Measurements from ENCODE around the gene DCHS2. TPM values are rescaled to one million over a fixed set of nuclear protein-coding genes. Genes with fewer than 3 reads are reported as not detected.

The DCHS2 gene
- polyA plus RNA-seq, 3 donors, result not detected

DNA sequence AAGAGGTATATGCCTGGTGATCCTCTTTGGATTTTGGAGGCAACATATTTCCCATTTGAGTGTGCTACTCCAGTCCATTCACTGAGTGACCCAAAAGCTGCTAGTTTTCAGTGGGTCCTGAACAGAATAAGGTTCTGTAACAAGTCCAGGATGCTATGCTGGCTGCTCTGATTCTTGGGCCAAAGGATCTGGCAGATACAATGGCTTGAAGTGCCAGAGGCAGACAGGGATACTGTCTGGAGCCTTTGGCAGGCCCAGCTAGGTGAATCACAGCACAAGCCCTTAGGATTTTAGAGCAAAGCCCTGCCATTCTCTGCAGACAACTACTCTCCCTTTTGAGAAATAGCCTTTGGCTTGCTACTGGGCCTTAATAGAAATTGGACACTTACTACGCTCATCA, 40.6 kb downstream of the DCHS2 start:
- H3K9me3 ChIP-seq (replicated peaks in 1 of 2; ENCODE audit: control insufficient read depth in 1 of 2, insufficient read depth in 1 of 2, low read length in 2 of 2), result peaks cover 0 to 2% of the 10 kb centered on the region in 2 donors
- no peaks in the 10 kb centered on the region for H3K36me3 Mint-ChIP-seq
- no peak overlapping the region for H2AFZ ChIP-seq (ENCODE audit: insufficient read depth, low read depth, low read length, poor library complexity, severe bottlenecking)
- H3K9ac ChIP-seq (ENCODE audit: insufficient read depth, low read length, poor library complexity, severe bottlenecking), result no peak overlapping the region
- TF ChIP-seq, protein P1, sequence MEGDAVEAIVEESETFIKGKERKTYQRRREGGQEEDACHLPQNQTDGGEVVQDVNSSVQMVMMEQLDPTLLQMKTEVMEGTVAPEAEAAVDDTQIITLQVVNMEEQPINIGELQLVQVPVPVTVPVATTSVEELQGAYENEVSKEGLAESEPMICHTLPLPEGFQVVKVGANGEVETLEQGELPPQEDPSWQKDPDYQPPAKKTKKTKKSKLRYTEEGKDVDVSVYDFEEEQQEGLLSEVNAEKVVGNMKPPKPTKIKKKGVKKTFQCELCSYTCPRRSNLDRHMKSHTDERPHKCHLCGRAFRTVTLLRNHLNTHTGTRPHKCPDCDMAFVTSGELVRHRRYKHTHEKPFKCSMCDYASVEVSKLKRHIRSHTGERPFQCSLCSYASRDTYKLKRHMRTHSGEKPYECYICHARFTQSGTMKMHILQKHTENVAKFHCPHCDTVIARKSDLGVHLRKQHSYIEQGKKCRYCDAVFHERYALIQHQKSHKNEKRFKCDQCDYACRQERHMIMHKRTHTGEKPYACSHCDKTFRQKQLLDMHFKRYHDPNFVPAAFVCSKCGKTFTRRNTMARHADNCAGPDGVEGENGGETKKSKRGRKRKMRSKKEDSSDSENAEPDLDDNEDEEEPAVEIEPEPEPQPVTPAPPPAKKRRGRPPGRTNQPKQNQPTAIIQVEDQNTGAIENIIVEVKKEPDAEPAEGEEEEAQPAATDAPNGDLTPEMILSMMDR (IDR thresholded peaks at IDR 0.05), result no peak
- H3K27me3 Mint-ChIP-seq (ENCODE audit: low read depth in 3 of 3), result peaks cover 0 to 1% (median 0%) of the 10 kb centered on the region in 3 donors
- H3K4me1 ChIP-seq (ENCODE audit: control insufficient read depth in 1 of 2, insufficient read depth in 2 of 2, low read length in 2 of 2), result no peaks in the 10 kb centered on the region
- H3K27ac ChIP-seq (ENCODE audit: low read depth in 1 of 2, low read length in 2 of 2), result no peak overlapping the region
- H3K4me2 ChIP-seq (replicated peaks; ENCODE audit: extremely low read depth, low read length, poor library complexity, severe bottlenecking), result no peak overlapping the region
- H3K4me3 Mint-ChIP-seq, result no peak overlapping the region
- intact Hi-C loops (cut with micrococcal nuclease), result no loop called here
- H3K27ac Mint-ChIP-seq, result no peak overlapping the region
- no peaks in the 10 kb centered on the region for H3K27me3 ChIP-seq (ENCODE audit: control insufficient read depth in 2 of 2, insufficient read depth in 2 of 2, low read length in 2 of 2)
- no peaks in the 10 kb centered on the region for H3K36me3 ChIP-seq (replicated peaks in 1 of 2; ENCODE audit: control insufficient read depth in 1 of 2, insufficient read depth in 2 of 2, low read length in 2 of 2)
- H3K79me2 ChIP-seq (ENCODE audit: insufficient read depth, low read length), result no peaks in the 10 kb centered on the region
- WGBS (ENCODE audit: insufficient coverage), result no CpG with 5 or more reads among the region's 1 CpG
- H4K20me1 ChIP-seq (ENCODE audit: insufficient read depth, low read length), result no peaks in the 10 kb centered on the region
- peaks cover 0 to 8% (median 0%) of the 10 kb centered on the region in 7 donors for H3K9me3 Mint-ChIP-seq
- H3K4me1 Mint-ChIP-seq, result no peaks in the 10 kb centered on the region
- no peak for DNase-seq
- H3K4me3 ChIP-seq (replicated peaks in 1 of 3; ENCODE audit: low read depth in 2 of 3, low read length in 3 of 3), result no peak overlapping the region

DNA sequence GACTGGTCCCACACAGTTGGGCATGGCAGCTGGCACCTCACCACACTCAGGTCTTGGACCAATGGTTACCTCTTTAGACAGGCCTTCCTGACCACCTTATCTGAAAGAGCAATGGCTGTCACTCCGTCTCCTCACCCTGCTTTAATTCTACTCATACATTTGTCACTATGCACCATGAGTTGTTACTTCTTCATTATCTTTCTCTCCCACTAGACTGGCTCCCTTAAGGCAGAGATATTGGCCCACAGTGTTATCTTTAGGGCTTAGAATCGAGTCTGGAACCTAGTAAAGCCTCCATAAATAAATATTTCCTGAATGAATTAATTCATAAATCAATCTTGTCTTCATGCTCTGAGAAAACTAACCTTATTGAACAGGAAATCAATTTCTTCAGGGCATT, 46.6 kb downstream of the DCHS2 start:
- Histone ChIP-seq H3K27ac (ENCODE audit: low read depth in 1 of 2, low read length in 2 of 2) (no peak overlapping the region), H3K36me3 (replicated peaks in 1 of 2; ENCODE audit: control insufficient read depth in 1 of 2, insufficient read depth in 2 of 2, low read length in 2 of 2) (no peaks in the 10 kb centered on the region), H3K79me2 (ENCODE audit: insufficient read depth, low read length) (no peaks in the 10 kb centered on the region), H3K9me3 (replicated peaks in 1 of 2; ENCODE audit: control insufficient read depth in 1 of 2, insufficient read depth in 1 of 2, low read length in 2 of 2) (no peaks in the 10 kb centered on the region), H3K27me3 (ENCODE audit: control insufficient read depth in 2 of 2, insufficient read depth in 2 of 2, low read length in 2 of 2) (no peaks in the 10 kb centered on the region), H3K4me3 (replicated peaks in 1 of 3; ENCODE audit: low read depth in 2 of 3, low read length in 3 of 3) (no peak overlapping the region), H2AFZ (ENCODE audit: insufficient read depth, low read depth, low read length, poor library complexity, severe bottlenecking) (no peak overlapping the region), H4K20me1 (ENCODE audit: insufficient read depth, low read length) (no peaks in the 10 kb centered on the region), H3K4me2 (replicated peaks; ENCODE audit: extremely low read depth, low read length, poor library complexity, severe bottlenecking) (no peak overlapping the region), H3K9ac (ENCODE audit: insufficient read depth, low read length, poor library complexity, severe bottlenecking) (no peak overlapping the region), H3K4me1 (ENCODE audit: control insufficient read depth in 1 of 2, insufficient read depth in 2 of 2, low read length in 2 of 2) (no peaks in the 10 kb centered on the region)
- no peak for DNase-seq
- Mint-ChIP-seq H3K9me3 (peaks cover 0 to 2% (median 0%) of the 10 kb centered on the region in 7 donors), H3K36me3 (no peaks in the 10 kb centered on the region), H3K27me3 (ENCODE audit: low read depth in 3 of 3) (no peaks in the 10 kb centered on the region), H3K27ac (no peak overlapping the region), H3K4me1 (no peaks in the 10 kb centered on the region), H3K4me3 (no peak overlapping the region)
- TF ChIP-seq, protein P1 (IDR thresholded peaks at IDR 0.05), result no peak
- intact Hi-C loops (cut with micrococcal nuclease), result no loop called here
- whole genome bisulfite sequencing (ENCODE audit: insufficient coverage), result 71% methylated on average over 1 of the region's 2 CpGs

Data from CD14-positive monocyte (primary cell).